Peyer's patch (tissue), 4 donors: Measurements from ENCODE around the gene IFNA1.

Experiments used
- POLR2A ChIP-seq, 2 donors: fragments of 450-650 bp; IDR thresholded peaks; one replicate each; pipeline ENCODE4 v1.5.1; 2017; ENCODE audit warnings: antibody characterized with exemption in 2 of 2, mild to moderate bottlenecking in 2 of 2, moderate library complexity in 2 of 2
- TF ChIP-seq, protein P1 (sequence below), 6 experiments: fragments of 450-650 bp in 4 of 6; fragments of 200-600 bp in 2 of 6; sonication (generic) in 1 of 6; IDR thresholded peaks; one replicate each; pipeline ENCODE4 v1.5.1; 2017 to 2019; ENCODE audit warnings: antibody characterized with exemption in 6 of 6, mild to moderate bottlenecking in 3 of 6, moderate library complexity in 1 of 6

DNA sequence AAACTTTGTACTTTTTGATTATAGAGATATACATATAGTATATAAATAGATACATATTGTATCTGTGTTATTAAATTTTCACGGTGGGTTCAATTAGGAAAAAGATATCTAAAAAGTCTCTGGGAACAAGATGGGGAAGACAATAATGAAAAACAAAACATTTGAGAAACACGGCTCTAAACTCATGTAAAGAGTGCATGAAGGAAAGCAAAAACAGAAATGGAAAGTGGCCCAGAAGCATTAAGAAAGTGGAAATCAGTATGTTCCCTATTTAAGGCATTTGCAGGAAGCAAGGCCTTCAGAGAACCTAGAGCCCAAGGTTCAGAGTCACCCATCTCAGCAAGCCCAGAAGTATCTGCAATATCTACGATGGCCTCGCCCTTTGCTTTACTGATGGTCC lies at the start of gene IFNA1:
- TF ChIP-seq, protein P1, sequence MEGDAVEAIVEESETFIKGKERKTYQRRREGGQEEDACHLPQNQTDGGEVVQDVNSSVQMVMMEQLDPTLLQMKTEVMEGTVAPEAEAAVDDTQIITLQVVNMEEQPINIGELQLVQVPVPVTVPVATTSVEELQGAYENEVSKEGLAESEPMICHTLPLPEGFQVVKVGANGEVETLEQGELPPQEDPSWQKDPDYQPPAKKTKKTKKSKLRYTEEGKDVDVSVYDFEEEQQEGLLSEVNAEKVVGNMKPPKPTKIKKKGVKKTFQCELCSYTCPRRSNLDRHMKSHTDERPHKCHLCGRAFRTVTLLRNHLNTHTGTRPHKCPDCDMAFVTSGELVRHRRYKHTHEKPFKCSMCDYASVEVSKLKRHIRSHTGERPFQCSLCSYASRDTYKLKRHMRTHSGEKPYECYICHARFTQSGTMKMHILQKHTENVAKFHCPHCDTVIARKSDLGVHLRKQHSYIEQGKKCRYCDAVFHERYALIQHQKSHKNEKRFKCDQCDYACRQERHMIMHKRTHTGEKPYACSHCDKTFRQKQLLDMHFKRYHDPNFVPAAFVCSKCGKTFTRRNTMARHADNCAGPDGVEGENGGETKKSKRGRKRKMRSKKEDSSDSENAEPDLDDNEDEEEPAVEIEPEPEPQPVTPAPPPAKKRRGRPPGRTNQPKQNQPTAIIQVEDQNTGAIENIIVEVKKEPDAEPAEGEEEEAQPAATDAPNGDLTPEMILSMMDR (IDR thresholded peaks at IDR 0.05) = no peak
- TF ChIP-seq POLR2A (IDR thresholded peaks at IDR 0.05) = no peak
